A549 (cell line): ENCODE measurements around the gene VPS45.

Experiments
- E2F6 ChIP-seq: IDR thresholded peaks from 2 replicates; pipeline ENCODE4 v1.6.1; 2012; ENCODE audit warnings: low read depth, borderline replicate concordance
- EP300 ChIP-seq, 2 experiments: fragments of >200 bp; sonication (Bioruptor Twin); formaldehyde crosslinking; IDR thresholded peaks; 2 replicates in 1 of 2; 3 replicates in 1 of 2; pipeline ENCODE4 v1.6.1; 2016 to 2017
- ESRRA ChIP-seq: fragments of 150-350 bp; IDR thresholded peaks from 2 replicates; pipeline ENCODE4 v1.6.1; 2014; ENCODE audit warnings: mild to moderate bottlenecking, low read length, borderline replicate concordance
- JUNB ChIP-seq: fragments of >200 bp; sonication (Bioruptor Twin); formaldehyde crosslinking; IDR thresholded peaks from 2 replicates; pipeline ENCODE4 v1.6.1; 2016
- MAZ ChIP-seq: fragments of 150-350 bp; IDR thresholded peaks from 2 replicates; pipeline ENCODE4 v1.6.1; 2014; ENCODE audit warnings: antibody characterized with exemption, low read depth, low read length, borderline replicate concordance
- NR3C1 ChIP-seq: fragments of >200 bp; sonication (Bioruptor Twin); formaldehyde crosslinking; IDR thresholded peaks from 3 replicates; pipeline ENCODE4 v1.6.1; 2017
- POLR2A ChIP-seq: IDR thresholded peaks from 2 replicates; pipeline ENCODE4 v1.6.1; 2012; ENCODE audit warnings: mild to moderate bottlenecking, low read length
- RAD21 ChIP-seq, 2 experiments: fragments of >200 bp in 1 of 2; sonication (Bioruptor Twin) in 1 of 2; formaldehyde crosslinking in 1 of 2; IDR thresholded peaks in 1 of 2; conservative IDR thresholded peaks in 1 of 2; 2 replicates in 1 of 2; 3 replicates in 1 of 2; pipeline ENCODE4 v1.6.1; 2012 to 2018; ENCODE audit warnings: inconsistent platforms in 1 of 2
- RFX5 ChIP-seq: fragments of 450-650 bp; IDR thresholded peaks from 2 replicates; pipeline ENCODE4 v1.7.1; 2014; ENCODE audit warnings: antibody characterized with exemption, mild to moderate bottlenecking, moderate library complexity
- TF ChIP-seq, protein P1 (sequence below): fragments of >200 bp; sonication (Bioruptor Twin); formaldehyde crosslinking; IDR thresholded peaks from 3 replicates; pipeline ENCODE4 v1.5.1; 2016
- TF ChIP-seq, protein P2 (sequence below): IDR thresholded peaks from 2 replicates; pipeline ENCODE4 v1.6.1; 2012
- TF ChIP-seq, protein P3 (sequence below): fragments of 200-600 bp; sonication (generic); IDR thresholded peaks from 2 replicates; pipeline ENCODE4 v1.6.1; 2016; ENCODE audit warnings: antibody characterized with exemption, mild to moderate bottlenecking, moderate library complexity
- TF ChIP-seq, protein P4 (sequence below): fragments of 250-450 bp; sonication (Bioruptor Pico); IDR thresholded peaks from 2 replicates; pipeline ENCODE4 v1.5.0; 2021; ENCODE audit warnings: mild to moderate bottlenecking, moderate library complexity, borderline replicate concordance

- TF ChIP-seq NR3C1: no peak
- TF ChIP-seq, protein P1, sequence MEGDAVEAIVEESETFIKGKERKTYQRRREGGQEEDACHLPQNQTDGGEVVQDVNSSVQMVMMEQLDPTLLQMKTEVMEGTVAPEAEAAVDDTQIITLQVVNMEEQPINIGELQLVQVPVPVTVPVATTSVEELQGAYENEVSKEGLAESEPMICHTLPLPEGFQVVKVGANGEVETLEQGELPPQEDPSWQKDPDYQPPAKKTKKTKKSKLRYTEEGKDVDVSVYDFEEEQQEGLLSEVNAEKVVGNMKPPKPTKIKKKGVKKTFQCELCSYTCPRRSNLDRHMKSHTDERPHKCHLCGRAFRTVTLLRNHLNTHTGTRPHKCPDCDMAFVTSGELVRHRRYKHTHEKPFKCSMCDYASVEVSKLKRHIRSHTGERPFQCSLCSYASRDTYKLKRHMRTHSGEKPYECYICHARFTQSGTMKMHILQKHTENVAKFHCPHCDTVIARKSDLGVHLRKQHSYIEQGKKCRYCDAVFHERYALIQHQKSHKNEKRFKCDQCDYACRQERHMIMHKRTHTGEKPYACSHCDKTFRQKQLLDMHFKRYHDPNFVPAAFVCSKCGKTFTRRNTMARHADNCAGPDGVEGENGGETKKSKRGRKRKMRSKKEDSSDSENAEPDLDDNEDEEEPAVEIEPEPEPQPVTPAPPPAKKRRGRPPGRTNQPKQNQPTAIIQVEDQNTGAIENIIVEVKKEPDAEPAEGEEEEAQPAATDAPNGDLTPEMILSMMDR: no peak
- TF ChIP-seq MAZ: no peak
- TF ChIP-seq, protein P2, sequence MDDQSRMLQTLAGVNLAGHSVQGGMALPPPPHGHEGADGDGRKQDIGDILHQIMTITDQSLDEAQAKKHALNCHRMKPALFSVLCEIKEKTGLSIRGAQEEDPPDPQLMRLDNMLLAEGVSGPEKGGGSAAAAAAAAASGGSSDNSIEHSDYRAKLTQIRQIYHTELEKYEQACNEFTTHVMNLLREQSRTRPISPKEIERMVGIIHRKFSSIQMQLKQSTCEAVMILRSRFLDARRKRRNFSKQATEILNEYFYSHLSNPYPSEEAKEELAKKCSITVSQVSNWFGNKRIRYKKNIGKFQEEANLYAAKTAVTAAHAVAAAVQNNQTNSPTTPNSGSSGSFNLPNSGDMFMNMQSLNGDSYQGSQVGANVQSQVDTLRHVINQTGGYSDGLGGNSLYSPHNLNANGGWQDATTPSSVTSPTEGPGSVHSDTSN: no peak
- TF ChIP-seq JUNB: no peak
- TF ChIP-seq ESRRA: no peak
- TF ChIP-seq, protein P3, sequence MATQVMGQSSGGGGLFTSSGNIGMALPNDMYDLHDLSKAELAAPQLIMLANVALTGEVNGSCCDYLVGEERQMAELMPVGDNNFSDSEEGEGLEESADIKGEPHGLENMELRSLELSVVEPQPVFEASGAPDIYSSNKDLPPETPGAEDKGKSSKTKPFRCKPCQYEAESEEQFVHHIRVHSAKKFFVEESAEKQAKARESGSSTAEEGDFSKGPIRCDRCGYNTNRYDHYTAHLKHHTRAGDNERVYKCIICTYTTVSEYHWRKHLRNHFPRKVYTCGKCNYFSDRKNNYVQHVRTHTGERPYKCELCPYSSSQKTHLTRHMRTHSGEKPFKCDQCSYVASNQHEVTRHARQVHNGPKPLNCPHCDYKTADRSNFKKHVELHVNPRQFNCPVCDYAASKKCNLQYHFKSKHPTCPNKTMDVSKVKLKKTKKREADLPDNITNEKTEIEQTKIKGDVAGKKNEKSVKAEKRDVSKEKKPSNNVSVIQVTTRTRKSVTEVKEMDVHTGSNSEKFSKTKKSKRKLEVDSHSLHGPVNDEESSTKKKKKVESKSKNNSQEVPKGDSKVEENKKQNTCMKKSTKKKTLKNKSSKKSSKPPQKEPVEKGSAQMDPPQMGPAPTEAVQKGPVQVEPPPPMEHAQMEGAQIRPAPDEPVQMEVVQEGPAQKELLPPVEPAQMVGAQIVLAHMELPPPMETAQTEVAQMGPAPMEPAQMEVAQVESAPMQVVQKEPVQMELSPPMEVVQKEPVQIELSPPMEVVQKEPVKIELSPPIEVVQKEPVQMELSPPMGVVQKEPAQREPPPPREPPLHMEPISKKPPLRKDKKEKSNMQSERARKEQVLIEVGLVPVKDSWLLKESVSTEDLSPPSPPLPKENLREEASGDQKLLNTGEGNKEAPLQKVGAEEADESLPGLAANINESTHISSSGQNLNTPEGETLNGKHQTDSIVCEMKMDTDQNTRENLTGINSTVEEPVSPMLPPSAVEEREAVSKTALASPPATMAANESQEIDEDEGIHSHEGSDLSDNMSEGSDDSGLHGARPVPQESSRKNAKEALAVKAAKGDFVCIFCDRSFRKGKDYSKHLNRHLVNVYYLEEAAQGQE: no peak
- TF ChIP-seq RFX5: no peak
- TF ChIP-seq, protein P4, sequence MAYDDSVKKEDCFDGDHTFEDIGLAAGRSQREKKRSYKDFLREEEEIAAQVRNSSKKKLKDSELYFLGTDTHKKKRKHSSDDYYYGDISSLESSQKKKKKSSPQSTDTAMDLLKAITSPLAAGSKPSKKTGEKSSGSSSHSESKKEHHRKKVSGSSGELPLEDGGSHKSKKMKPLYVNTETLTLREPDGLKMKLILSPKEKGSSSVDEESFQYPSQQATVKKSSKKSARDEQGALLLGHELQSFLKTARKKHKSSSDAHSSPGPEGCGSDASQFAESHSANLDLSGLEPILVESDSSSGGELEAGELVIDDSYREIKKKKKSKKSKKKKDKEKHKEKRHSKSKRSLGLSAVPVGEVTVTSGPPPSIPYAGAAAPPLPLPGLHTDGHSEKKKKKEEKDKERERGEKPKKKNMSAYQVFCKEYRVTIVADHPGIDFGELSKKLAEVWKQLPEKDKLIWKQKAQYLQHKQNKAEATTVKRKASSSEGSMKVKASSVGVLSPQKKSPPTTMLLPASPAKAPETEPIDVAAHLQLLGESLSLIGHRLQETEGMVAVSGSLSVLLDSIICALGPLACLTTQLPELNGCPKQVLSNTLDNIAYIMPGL: no peak
- no peak for TF ChIP-seq EP300 (IDR thresholded peaks at IDR 0.05)
- TF ChIP-seq POLR2A: no peak
- TF ChIP-seq RAD21 (conservative IDR thresholded peaks at IDR 0.05 in 1 of 2, IDR thresholded peaks at IDR 0.05 in 1 of 2): no peak
- no peak for TF ChIP-seq E2F6
Observed at GRCh38 chr1:150194381-150195031, 126.9 kb downstream of the VPS45 start.
